Measurements from ENCODE around the gene ALKBH8. TPM values are rescaled to one million over a fixed set of nuclear protein-coding genes. Genes with fewer than 3 reads are reported as not detected.

The ALKBH8 gene
- total RNA-seq, 1 experiment from 2014 or later = 7.3 TPM

DNA sequence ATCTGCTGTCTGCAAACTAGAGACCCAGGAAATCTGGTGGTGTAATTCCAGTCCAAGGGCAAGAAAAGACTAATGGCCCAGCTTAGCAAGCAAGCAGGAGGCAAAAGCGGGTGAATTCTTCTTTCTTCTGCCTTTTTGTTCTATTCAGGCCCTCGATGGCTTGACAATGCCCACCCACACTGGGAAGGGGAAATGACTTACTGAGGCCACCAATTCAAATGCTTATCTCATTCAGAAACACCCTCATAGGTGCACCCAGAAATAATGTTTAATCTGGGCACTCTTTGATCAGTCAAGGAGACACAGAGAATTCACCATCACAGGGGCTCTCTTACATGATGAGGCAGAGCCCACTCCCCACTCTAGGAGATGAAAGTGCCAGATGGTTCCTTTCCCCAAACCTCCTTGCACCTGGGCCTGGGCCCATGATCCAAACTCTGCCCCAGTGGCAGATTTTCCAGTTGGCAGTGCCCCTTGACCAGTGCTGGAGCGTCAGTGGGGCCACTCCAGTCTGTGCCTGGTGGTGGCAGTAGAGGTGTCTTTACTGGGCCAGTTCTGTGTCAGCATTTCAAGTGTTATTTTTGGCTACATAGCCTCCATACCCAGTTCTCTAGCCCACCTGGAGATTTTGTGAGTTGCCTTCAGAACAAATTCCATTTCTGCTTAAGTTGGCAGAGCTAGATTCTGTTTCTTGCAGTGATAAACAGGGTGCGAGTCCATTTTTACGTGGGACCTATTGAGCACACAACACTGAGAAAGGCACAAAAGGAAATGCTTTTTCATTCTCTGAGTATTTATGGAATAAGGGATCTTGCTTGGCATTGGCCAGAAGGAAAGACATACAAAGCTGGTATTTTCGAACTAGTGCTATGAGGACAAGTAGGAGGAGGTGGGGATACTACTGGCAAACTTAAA, 32.9 kb upstream of the ALKBH8 start:
- TF ChIP-seq, protein P1, sequence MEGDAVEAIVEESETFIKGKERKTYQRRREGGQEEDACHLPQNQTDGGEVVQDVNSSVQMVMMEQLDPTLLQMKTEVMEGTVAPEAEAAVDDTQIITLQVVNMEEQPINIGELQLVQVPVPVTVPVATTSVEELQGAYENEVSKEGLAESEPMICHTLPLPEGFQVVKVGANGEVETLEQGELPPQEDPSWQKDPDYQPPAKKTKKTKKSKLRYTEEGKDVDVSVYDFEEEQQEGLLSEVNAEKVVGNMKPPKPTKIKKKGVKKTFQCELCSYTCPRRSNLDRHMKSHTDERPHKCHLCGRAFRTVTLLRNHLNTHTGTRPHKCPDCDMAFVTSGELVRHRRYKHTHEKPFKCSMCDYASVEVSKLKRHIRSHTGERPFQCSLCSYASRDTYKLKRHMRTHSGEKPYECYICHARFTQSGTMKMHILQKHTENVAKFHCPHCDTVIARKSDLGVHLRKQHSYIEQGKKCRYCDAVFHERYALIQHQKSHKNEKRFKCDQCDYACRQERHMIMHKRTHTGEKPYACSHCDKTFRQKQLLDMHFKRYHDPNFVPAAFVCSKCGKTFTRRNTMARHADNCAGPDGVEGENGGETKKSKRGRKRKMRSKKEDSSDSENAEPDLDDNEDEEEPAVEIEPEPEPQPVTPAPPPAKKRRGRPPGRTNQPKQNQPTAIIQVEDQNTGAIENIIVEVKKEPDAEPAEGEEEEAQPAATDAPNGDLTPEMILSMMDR (IDR thresholded peaks at IDR 0.05; ENCODE audit: unreplicated experiment) = peak; percentile 30
- intact Hi-C loops (cut with micrococcal nuclease) = no loop called here
- Mint-ChIP-seq H3K27me3 (ENCODE audit: insufficient read depth, unreplicated experiment) (peaks cover 95% of the 10 kb centered on the region), H3K36me3 (ENCODE audit: insufficient read depth, unreplicated experiment) (no peaks in the 10 kb centered on the region), H3K27ac (ENCODE audit: low read depth, unreplicated experiment) (no peak overlapping the region), H3K4me3 (ENCODE audit: unreplicated experiment) (no peak overlapping the region), H3K4me1 (ENCODE audit: insufficient read depth, unreplicated experiment) (no peaks in the 10 kb centered on the region), H3K9me3 (ENCODE audit: unreplicated experiment) (no peaks in the 10 kb centered on the region)
- CTCF ChIA-PET = interaction anchor here (0.6 to 2.5 kb wide), 5 partner anchors 22 to 298 kb away, joined by 3 to 14 read pairs (median 4); no protein-coding TSS in a partner anchor
- BruUV-seq (replicated peaks) = no TSS peak
- POLR2A ChIA-PET = interaction anchor here (0.6 to 1.0 kb wide), 2 partner anchors 14 to 33 kb away, joined by 3 to 6 read pairs; no protein-coding TSS in a partner anchor
- DNase-seq (ENCODE audit: unreplicated experiment) = peak; percentile 46

DNA sequence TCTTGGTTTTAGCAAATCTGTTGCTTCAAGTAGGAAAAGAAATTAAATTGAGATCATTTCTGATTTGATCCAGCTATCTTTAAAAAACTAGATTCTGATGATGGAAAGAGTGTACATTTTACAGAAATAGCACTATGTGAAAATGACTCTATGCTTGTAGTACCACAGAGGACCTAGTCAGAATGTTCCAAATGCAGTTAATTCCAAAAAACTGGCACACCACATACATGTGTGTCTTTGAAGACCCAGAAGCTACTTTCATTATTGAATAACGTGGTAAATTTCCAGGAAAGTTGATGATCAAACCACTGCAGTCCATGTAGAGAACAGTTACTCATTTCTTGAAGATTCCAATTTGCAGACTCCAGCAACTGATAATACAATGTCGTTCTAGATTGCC, 29.2 kb upstream of the ALKBH8 start:
- H3K4me3 Mint-ChIP-seq (ENCODE audit: unreplicated experiment) = no peak overlapping the region
- H3K4me1 Mint-ChIP-seq (ENCODE audit: insufficient read depth, unreplicated experiment) = peaks cover 6% of the 10 kb centered on the region
- H3K27ac Mint-ChIP-seq (ENCODE audit: low read depth, unreplicated experiment) = no peak overlapping the region
- BruUV-seq (replicated peaks) = no TSS peak
- H3K27me3 Mint-ChIP-seq (ENCODE audit: insufficient read depth, unreplicated experiment) = peaks cover 97% of the 10 kb centered on the region
- intact Hi-C loops (cut with micrococcal nuclease) = no loop called here
- POLR2A ChIA-PET = interaction anchor here (0.6 kb wide), 1 partner anchor 188 kb away, joined by 3 read pairs; no protein-coding TSS in a partner anchor
- TF ChIP-seq, protein P1 (IDR thresholded peaks at IDR 0.05; ENCODE audit: unreplicated experiment) = no peak
- CTCF ChIA-PET = interaction anchor here (0.6 to 1.1 kb wide), 5 partner anchors 8 to 572 kb away, joined by 3 to 8 read pairs (median 4); no protein-coding TSS in a partner anchor
- H3K9me3 Mint-ChIP-seq (ENCODE audit: unreplicated experiment) = no peaks in the 10 kb centered on the region
- DNase-seq (ENCODE audit: unreplicated experiment) = no peak
- H3K36me3 Mint-ChIP-seq (ENCODE audit: insufficient read depth, unreplicated experiment) = no peaks in the 10 kb centered on the region

DNA sequence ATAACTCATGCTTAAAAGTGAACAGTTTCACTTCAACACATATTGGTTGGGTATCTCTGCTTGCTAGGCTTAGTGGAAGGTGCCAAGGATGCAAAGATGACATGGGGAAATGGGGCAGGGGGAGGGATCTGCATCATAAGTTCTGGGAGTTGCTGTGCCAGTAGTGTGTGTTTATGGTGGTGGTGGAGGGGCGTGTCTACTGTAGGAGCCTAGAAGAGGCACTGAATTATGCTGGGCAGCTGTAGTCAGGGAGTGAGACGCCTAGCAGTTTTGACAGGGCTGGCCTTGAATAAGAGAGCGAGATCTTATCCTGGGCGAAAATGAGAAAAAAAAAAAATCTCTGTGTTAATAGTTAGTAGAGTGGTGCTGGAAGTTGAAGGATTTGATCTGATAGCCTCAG, 28.4 kb upstream of the ALKBH8 start:
- ChIA-PET CTCF (interaction anchor here (0.9 kb wide), 1 partner anchor 18 kb away, joined by 8 read pairs; no protein-coding TSS in a partner anchor), POLR2A (interaction anchor here (0.5 to 0.6 kb wide), 2 partner anchors 189 to 203 kb away, joined by 3 read pairs; no protein-coding TSS in a partner anchor)
- H3K27me3 Mint-ChIP-seq (ENCODE audit: insufficient read depth, unreplicated experiment) = peaks cover 100% of the 10 kb centered on the region
- no peaks in the 10 kb centered on the region for H3K36me3 Mint-ChIP-seq (ENCODE audit: insufficient read depth, unreplicated experiment)
- no peaks in the 10 kb centered on the region for H3K9me3 Mint-ChIP-seq (ENCODE audit: unreplicated experiment)
- H3K4me1 Mint-ChIP-seq (ENCODE audit: insufficient read depth, unreplicated experiment) = peaks cover 6% of the 10 kb centered on the region
- no peak for DNase-seq (ENCODE audit: unreplicated experiment)
- H3K4me3 Mint-ChIP-seq (ENCODE audit: unreplicated experiment) = no peak overlapping the region
- H3K27ac Mint-ChIP-seq (ENCODE audit: low read depth, unreplicated experiment) = no peak overlapping the region
- intact Hi-C loops (cut with micrococcal nuclease) = no loop called here
- TF ChIP-seq, protein P1 (IDR thresholded peaks at IDR 0.05; ENCODE audit: unreplicated experiment) = no peak
- BruUV-seq (replicated peaks) = no TSS peak

DNA sequence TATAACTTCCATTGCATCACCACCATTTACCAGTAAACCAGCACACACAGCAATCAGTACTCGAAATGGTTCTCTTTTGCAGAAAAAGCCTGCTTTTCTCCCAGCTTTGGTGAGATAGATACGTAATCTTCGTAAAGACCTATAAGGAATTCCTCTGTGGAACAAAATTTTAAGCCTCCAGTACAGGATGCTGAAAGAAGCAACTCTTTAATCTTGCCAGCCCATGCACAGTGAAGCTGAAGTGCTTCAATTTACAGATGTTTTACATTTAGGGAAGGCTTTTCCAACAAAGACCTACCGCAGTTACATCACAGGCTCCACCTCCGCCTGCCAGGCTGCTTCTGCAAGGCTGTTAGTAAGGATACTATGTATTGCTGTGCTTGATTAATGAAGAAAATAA, 27.3 kb upstream of the ALKBH8 start:
- no peaks in the 10 kb centered on the region for H3K36me3 Mint-ChIP-seq (ENCODE audit: insufficient read depth, unreplicated experiment)
- no peak for DNase-seq (ENCODE audit: unreplicated experiment)
- H3K27ac Mint-ChIP-seq (ENCODE audit: low read depth, unreplicated experiment) = no peak overlapping the region
- POLR2A ChIA-PET = no interaction called here
- no TSS peak for BruUV-seq (replicated peaks)
- CTCF ChIA-PET = interaction anchor here (1.2 kb wide), 1 partner anchor 16 kb away, joined by 3 read pairs; no protein-coding TSS in a partner anchor
- no peak overlapping the region for H3K4me3 Mint-ChIP-seq (ENCODE audit: unreplicated experiment)
- H3K9me3 Mint-ChIP-seq (ENCODE audit: unreplicated experiment) = no peaks in the 10 kb centered on the region
- TF ChIP-seq, protein P1 (IDR thresholded peaks at IDR 0.05; ENCODE audit: unreplicated experiment) = no peak
- H3K27me3 Mint-ChIP-seq (ENCODE audit: insufficient read depth, unreplicated experiment) = peaks cover 99% of the 10 kb centered on the region
- intact Hi-C loops (cut with micrococcal nuclease) = no loop called here
- H3K4me1 Mint-ChIP-seq (ENCODE audit: insufficient read depth, unreplicated experiment) = peaks cover 7% of the 10 kb centered on the region
